Effector CD8-positive, alpha-beta T cell (primary cell): Measurements from ENCODE around the gene ETV6.

Experiments used
- DNase-seq: peaks from one replicate; lab custom pipeline; 2025; lab: John Stamatoyannopoulos, UW

Gene ETV6

GRCh38 chr12:11694528-11694927 is 45.1 kb downstream of the ETV6 start:
- no peak for DNase-seq

- DNase-seq = no peak
Observed at GRCh38 chr12:11695321-11695720, 45.8 kb downstream of the ETV6 start.

DNA sequence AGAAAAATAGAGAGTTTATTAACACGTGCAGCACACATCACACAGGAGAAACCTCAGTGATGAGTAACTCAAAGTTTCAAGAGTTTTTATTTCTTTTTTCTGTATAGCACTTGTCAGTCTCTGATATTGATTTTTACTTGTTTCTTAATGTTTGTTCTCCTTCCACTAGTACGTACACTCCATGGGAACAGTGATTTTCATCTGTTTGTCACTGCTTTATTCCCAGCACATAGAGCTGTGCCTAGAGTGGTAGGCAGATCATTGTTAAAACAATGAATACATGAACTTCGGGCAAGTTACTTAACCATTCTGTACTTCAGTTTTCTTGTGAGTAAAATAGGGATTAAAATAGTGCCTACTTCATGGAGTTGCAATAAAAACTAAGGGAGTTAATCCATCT is 46.6 kb downstream of the ETV6 start:
- DNase-seq = no peak

- no peak for DNase-seq
Observed at GRCh38 chr12:11697131-11697530, 47.7 kb downstream of the ETV6 start.

DNA sequence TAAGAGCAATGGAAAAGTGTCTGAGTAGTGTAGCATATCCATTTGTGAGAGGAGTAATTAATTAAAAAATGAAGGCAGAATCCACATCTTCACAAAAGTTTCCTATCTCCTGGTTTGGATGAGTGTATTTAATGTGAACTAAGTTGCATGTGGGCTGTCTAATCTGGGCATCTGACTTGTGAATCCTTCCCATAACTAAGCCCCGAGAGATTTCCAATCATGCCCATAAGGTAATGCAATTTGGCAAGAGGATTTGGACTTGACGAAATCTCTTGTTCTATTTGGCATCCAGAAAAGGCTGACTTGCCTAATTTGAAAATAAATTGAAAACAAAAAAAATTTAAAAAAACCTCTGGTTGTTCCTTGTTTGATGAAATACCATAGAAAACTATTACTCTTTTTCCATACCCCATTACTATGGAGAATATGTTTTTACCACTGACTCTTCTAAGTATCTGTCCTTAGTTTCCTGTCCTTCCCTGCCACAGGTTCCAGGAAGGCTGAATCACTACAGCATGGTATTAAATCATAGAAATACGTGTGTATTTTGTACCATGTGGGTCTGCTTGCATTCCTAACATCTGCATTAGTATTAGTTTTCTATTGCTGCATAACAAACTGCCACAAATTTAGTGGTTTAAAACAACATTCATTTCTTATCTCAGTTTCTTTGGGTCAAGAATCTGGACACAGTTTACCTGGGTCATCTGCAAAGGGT is 48.4 kb downstream of the ETV6 start:
- DNase-seq = no peak

DNA sequence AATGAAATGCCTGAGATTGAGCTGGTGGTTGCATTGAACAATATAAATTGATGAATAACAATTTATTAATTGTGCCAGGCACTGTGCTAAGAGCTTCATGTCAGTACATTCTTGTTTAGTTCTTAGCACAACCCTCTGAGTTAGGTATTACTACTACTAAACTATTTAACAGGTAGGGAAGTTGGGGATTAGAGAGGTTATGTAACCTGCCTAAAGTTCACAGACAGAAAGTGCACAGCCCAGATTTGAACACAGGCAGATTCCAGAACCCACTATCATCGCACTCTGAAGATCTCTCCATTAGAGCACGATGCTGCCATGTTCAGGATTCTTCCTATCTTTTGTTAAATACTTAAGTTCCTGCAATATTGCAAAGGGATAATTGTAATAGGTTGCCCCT is 49.3 kb downstream of the ETV6 start:
- no peak for DNase-seq

GRCh38 chr12:11701433-11701832 is 52.0 kb downstream of the ETV6 start:
- DNase-seq = no peak

- DNase-seq = no peak
Observed at GRCh38 chr12:11702959-11703358, 53.5 kb downstream of the ETV6 start.

DNA sequence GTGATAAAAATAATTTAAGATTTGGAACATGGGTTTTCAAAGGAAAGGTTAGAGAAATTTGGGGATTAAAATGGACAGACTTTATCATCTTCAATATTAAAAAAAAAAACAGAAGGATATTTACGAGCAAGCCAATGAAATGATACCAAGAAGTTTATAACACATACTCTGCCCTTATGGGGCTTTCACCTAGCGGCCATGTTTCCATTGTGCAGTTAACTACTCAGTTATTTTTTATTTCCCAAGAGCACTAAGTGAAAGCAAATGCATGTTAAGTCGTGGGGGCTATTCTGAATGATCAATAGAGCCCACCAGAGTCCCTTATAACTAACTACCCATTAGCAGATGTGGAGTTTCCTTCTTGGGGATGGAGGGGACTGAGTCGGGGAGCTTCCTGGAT is 53.9 kb downstream of the ETV6 start:
- no peak for DNase-seq

DNA sequence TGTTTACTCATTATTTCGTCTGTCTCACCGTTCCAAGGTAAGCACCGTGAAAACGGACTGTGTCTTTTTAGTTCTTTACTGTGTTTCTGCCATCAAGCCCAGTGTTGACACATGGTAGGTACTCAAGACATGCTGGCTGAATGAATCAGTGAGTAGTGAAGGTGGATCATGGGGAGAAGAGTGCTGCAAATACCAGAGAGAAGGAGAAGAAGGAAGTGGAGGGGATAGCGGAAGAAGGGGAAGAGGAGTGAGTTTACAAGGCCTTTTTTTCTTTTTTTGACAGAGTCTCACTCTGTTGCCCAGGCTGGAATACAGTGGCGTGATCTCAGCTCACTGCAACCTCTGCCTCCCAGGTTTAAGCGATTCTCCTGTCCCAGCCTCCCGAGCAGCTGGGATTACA is 54.6 kb downstream of the ETV6 start:
- DNase-seq = no peak

- DNase-seq = no peak
Observed at GRCh38 chr12:11705010-11705409, 55.5 kb downstream of the ETV6 start.

DNA sequence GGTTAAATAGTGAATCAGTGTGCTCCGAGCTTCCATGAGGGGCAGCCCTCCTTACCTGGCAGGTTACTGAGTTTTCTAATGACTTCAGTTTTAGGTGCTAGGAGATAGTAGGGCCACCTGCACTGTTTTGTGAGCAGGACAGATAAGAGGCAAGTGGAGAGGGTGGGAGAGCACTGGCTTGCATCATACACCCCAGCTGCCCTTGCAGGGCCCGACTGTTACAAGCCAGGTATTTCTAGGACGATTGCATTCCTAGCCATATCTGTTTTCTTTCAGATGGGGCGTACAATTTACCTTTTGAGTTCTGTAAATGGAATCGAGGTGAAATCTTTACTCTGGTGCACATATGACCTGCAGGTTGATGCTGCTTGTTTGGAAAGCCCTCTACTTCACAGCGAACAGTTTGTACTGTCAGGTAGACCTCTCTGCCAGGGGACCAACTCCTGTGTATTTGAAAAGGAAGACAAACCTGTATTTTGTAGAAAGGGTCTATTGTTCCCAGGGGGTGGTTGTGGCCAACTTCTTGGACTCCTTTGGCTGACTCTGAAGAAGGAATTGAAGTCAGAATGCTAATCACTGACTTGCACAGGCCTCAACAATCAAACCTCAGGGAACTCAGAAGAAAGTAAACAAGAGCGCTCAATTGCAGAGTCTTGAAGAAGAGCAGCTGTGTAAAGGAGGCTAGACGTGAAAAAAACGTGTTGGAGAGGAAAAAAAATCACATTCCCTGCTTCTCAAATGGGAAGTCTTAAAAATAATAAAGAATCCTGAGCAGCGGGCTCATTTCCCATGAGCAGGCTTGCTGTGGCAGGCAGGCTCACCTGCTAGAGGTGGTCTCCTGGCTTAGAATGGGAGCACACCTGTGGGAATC is 57.3 kb downstream of the ETV6 start:
- DNase-seq = no peak

GRCh38 chr12:11707535-11707934 is 58.1 kb downstream of the ETV6 start:
- no peak for DNase-seq

- no peak for DNase-seq
Observed at GRCh38 chr12:11709513-11709912, 60.0 kb downstream of the ETV6 start.

DNA sequence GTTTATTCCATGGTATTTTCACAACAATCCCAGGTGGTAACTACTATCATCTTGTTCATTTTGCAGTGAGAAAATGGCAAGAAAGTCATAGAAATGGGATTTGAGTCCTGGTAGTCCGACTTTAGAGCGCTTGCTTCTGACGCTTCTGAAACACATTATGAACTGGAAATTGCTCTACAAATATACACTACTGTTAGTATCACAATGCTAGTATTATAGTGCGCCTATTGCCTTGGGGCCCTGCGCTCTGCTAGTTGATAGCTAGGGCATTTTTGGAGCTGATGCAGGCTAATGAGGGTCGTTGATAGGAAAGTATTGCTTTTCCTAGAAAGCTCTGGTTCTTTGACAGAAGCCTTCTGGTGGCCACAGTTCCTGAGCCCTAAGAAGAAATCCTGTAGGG is 61.0 kb downstream of the ETV6 start:
- DNase-seq = no peak

- no peak for DNase-seq
Observed at GRCh38 chr12:11710906-11711305, 61.4 kb downstream of the ETV6 start.

- no peak for DNase-seq
Observed at GRCh38 chr12:11711651-11712327, 62.3 kb downstream of the ETV6 start.

DNA sequence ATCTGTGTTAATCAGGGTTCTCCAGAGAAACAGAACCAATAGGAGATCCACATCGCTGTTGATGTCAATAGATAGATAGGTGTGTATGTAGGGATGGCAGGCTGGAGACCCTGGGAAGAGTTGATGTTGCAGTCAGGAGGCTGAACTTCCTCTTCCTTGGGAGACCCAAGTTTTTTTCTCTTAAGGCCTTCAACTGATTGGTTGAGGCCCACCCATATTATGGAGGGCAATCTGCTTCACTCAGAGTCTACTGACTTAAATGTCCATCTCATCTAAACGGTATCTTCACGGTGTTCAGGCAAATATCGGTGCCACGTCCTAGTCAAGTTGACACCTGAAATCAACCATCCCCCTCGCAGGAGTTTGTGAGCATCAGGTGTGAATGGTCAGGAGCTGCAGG is 63.0 kb downstream of the ETV6 start:
- no peak for DNase-seq

- DNase-seq = no peak
Observed at GRCh38 chr12:11713202-11713601, 63.7 kb downstream of the ETV6 start.

DNA sequence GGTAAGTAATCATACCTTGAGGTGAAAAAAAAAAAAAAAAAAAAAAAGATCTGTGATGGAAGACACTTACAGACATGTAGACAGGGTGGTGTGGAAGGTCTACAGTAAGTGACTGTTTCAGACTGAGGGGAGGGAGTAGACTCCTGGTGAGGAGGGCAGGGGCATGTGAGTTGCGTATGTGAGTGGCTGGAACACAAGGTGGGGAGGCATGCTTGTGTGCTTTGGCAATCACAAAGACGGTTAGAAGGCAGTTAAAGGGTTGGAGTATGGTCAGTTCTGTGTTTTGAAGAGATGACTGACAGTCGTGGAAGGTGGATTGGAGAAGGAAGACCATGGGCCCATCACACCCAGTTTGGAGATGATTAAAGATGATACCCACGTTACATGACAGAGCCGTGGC is 65.2 kb downstream of the ETV6 start:
- no peak for DNase-seq

- DNase-seq = no peak
Observed at GRCh38 chr12:11715621-11716020, 66.1 kb downstream of the ETV6 start.

- DNase-seq = no peak
Observed at GRCh38 chr12:11716794-11717518, 67.5 kb downstream of the ETV6 start.
